PFSK-1 (cell line): ENCODE measurements around the gene PRKAG2.

Source experiments
- FOXP2 ChIP-seq: optimal IDR thresholded peaks from 2 replicates; pipeline ENCODE3; 2011; ENCODE audit warnings: borderline replicate concordance, control low read depth, inconsistent platforms; ENCODE audit not compliant: insufficient read depth; ENCODE audit errors: extremely low read length, extremely low read depth
- POLR2AphosphoS5 ChIP-seq: IDR thresholded peaks from 2 replicates; pipeline ENCODE4 v1.6.1; 2012; ENCODE audit warnings: low read depth, mild to moderate bottlenecking, control low read depth, low read length, moderate library complexity
- SIN3A ChIP-seq: IDR thresholded peaks from 2 replicates; pipeline ENCODE4 v1.6.1; 2012; ENCODE audit warnings: mild to moderate bottlenecking, low read length, moderate library complexity, borderline replicate concordance; ENCODE audit not compliant: insufficient read depth
- TAF1 ChIP-seq: IDR thresholded peaks from 2 replicates; pipeline ENCODE4 v1.6.1; 2012; ENCODE audit warnings: low read length, control low read depth, borderline replicate concordance; ENCODE audit not compliant: insufficient read depth
- TF ChIP-seq, protein P1 (sequence below), 2 experiments: IDR thresholded peaks; 2 replicates each; pipeline versions ENCODE4 v1.6.1 to v1.8.0; 2011 to 2012; ENCODE audit warnings: low read depth in 2 of 2, low read length in 2 of 2, control low read depth in 1 of 2, inconsistent platforms in 1 of 2, mild to moderate bottlenecking in 1 of 2, moderate library complexity in 1 of 2; ENCODE audit not compliant: insufficient read depth in 1 of 2

Gene PRKAG2

DNA sequence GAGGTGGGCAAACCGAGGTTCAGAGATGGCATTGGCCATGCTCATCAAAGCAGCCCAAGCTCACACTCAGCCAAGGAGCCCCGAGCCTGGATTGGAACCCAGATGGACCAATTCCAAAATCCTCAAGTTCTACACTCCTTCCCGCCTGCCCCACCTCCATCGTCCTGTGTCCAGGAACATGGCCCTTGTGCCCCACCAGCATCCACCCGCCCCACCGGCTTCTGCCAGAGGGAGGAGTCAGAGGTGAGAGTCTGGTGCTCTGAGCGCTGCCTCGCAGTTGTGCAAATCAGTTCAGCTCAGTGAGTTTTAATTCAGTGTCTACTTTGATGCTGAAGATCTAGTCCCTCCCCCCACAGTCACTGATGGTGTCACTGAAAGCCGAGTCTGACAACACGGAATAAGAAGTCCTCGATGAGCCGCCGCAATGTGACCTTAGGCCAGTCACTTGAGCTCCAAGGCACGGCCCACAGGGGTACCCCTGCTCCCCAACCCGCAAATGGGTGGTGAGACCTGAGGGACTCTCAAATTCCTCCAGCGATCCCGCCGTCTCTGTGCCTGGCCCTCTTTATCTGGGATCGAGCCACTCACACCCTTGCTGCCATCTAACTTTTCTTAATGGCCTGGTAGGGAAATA, 26.3 kb downstream of the PRKAG2 start:
- TF ChIP-seq FOXP2 = no peak
- TF ChIP-seq TAF1 = no peak
- no peak for TF ChIP-seq SIN3A
- TF ChIP-seq POLR2AphosphoS5 = no peak
- TF ChIP-seq, protein P1, sequence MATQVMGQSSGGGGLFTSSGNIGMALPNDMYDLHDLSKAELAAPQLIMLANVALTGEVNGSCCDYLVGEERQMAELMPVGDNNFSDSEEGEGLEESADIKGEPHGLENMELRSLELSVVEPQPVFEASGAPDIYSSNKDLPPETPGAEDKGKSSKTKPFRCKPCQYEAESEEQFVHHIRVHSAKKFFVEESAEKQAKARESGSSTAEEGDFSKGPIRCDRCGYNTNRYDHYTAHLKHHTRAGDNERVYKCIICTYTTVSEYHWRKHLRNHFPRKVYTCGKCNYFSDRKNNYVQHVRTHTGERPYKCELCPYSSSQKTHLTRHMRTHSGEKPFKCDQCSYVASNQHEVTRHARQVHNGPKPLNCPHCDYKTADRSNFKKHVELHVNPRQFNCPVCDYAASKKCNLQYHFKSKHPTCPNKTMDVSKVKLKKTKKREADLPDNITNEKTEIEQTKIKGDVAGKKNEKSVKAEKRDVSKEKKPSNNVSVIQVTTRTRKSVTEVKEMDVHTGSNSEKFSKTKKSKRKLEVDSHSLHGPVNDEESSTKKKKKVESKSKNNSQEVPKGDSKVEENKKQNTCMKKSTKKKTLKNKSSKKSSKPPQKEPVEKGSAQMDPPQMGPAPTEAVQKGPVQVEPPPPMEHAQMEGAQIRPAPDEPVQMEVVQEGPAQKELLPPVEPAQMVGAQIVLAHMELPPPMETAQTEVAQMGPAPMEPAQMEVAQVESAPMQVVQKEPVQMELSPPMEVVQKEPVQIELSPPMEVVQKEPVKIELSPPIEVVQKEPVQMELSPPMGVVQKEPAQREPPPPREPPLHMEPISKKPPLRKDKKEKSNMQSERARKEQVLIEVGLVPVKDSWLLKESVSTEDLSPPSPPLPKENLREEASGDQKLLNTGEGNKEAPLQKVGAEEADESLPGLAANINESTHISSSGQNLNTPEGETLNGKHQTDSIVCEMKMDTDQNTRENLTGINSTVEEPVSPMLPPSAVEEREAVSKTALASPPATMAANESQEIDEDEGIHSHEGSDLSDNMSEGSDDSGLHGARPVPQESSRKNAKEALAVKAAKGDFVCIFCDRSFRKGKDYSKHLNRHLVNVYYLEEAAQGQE (IDR thresholded peaks at IDR 0.05; ENCODE audit: insufficient read depth in 1 of 2, low read depth in 2 of 2, low read length in 2 of 2) = no peak

DNA sequence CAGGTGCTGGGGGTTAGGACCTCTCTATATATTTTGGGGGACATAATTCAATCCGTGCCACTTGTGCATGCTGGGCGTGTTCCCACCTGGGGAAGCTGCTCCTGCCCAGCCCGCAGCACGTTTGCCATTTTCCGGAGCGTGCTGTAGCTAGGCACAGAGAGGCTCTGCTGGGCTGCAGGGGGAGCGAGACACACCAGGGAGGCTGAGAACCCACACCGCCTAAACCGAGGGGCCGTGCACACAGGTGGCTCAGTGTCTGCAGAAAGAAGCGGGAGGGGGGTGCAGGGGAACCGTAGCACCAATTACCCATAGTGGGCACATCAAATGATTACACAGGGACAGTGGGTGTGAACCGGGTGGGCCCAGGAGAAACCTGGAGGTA, 27.0 kb downstream of the PRKAG2 start:
- TF ChIP-seq POLR2AphosphoS5 (no peak), SIN3A (no peak), TAF1 (no peak), FOXP2 (no peak)
- TF ChIP-seq, protein P1 (IDR thresholded peaks at IDR 0.05; ENCODE audit: insufficient read depth in 1 of 2, low read depth in 2 of 2, low read length in 2 of 2) = no peak

DNA sequence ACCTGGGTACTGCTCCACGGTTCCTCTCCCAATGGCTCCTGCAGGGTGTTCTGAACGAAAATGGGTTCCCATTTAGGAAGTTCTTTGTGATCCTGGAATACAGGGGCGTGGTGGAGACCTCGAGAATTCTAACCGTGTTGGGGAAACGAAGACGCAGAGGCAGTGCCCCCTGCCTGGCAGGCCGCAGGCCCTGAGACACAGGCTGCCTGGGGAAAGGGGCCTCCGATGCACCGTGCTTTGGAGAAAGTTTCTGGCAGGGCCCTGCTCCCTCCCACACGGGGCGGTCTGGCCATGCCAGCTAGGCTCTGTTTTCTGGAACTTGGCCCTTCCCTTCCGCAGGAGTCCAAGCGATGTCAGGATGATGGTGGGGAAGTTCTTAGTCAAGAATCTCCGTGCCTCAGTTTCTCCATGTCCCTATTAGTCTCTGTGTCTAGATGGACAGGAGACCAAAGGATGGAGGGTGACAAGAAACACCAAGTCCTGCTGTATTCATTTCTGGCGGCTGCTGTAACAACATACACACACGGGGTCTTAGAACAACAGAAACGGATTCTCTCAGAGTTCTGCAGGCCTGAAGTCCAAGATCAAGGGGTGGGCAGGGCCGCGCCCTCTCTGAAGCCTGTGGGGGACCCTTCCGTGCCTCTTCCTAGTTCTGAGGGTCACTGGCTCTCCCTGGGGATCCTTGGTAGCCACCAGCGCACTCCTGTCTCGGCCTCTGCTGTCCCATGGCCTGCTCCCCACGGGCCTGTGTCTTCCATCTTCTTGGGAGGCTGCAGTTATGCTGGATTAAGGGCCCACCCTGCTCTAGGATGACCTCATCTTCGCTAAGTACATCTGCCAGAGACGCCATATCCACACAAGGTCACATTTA, 27.7 kb downstream of the PRKAG2 start:
- TF ChIP-seq, protein P1 (IDR thresholded peaks at IDR 0.05; ENCODE audit: insufficient read depth in 1 of 2, low read depth in 2 of 2, low read length in 2 of 2) = no peak
- no peak for TF ChIP-seq SIN3A
- TF ChIP-seq TAF1 = no peak
- no peak for TF ChIP-seq POLR2AphosphoS5
- no peak for TF ChIP-seq FOXP2

DNA sequence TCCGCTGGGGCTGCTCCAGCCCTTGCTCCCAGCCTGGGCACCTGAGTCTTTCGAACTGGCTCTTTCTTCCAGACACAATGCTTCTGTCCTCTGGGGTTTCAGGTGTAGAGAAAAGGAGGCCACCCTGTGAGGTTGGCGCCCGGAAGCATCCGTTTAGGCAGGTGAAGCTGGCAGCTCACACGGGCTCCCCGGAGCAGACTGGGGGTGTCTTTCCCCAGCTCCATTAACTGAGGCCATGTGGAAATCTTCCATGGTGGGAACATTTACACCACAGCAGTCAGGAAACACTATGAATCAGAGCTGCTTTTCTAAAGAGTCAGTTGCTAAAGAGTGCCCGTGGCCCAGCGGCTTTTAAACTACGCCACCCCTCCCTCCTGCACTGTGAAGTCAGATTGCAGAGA, 29.2 kb downstream of the PRKAG2 start:
- TF ChIP-seq, protein P1 (IDR thresholded peaks at IDR 0.05; ENCODE audit: insufficient read depth in 1 of 2, low read depth in 2 of 2, low read length in 2 of 2) = no peak
- TF ChIP-seq POLR2AphosphoS5 (no peak), FOXP2 (no peak), SIN3A (no peak), TAF1 (no peak)
